Neural progenitor cell (in vitro differentiated cells): Measurements from ENCODE around the gene CEP295NL. TPM values are rescaled to one million over a fixed set of nuclear protein-coding genes. Genes with fewer than 3 reads are reported as not detected.

ENCODE experiments used
- DNase-seq: peaks from one replicate; pipeline ENCODE4 v3.0.0-alpha.2; 2016; ENCODE audit warnings: low spot score
- H2AFZ ChIP-seq: fragments of 200-600 bp; sonication (generic); replicated peaks from 2 replicates; pipeline ENCODE4 v1.6.1; 2016; ENCODE audit warnings: antibody characterized with exemption
- H3F3A ChIP-seq: fragments of 200-600 bp; sonication (generic); 2 replicates; pipeline ENCODE4 v1.6.1; 2016; ENCODE audit warnings: antibody characterized with exemption, low read depth
- H3K27ac ChIP-seq: fragments of 200-600 bp; sonication (generic); 2 replicates; pipeline ENCODE4 v1.5.1; 2016; ENCODE audit warnings: mild to moderate bottlenecking
- H3K27me3 ChIP-seq: fragments of 200-600 bp; sonication (generic); 2 replicates; pipeline ENCODE4 v1.6.1; 2016; ENCODE audit warnings: mild to moderate bottlenecking, moderate library complexity
- H3K36me3 ChIP-seq: fragments of 200-600 bp; sonication (generic); 2 replicates; pipeline ENCODE4 v1.5.1; 2016
- H3K4me1 ChIP-seq: fragments of 200-600 bp; sonication (generic); 2 replicates; pipeline ENCODE4 v1.6.1; 2016; ENCODE audit warnings: mixed run types
- H3K4me2 ChIP-seq: fragments of 200-600 bp; sonication (generic); 2 replicates; pipeline ENCODE4 v1.6.1; 2016
- H3K4me3 ChIP-seq: fragments of 200-600 bp; sonication (generic); 2 replicates; pipeline ENCODE4 v1.5.1; 2016
- H3K79me2 ChIP-seq: fragments of 200-600 bp; sonication (generic); 2 replicates; pipeline ENCODE4 v1.6.1; 2016; ENCODE audit warnings: low read depth
- H3K9ac ChIP-seq: fragments of 200-600 bp; sonication (generic); 2 replicates; pipeline ENCODE4 v1.6.1; 2016
- H3K9me3 ChIP-seq: fragments of 200-600 bp; sonication (generic); 2 replicates; pipeline ENCODE4 v1.5.1; 2016; ENCODE audit warnings: low read depth
- H4K20me1 ChIP-seq: fragments of 200-600 bp; sonication (generic); 2 replicates; pipeline ENCODE4 v1.6.1; 2016; ENCODE audit warnings: low read depth
- H3K27ac Mint-ChIP-seq: 3 replicates; pipeline ENCODE4 v1.8.0; 2021; ENCODE audit warnings: mixed read lengths
- H3K27me3 Mint-ChIP-seq: 2 replicates; pipeline ENCODE4 v1.8.0; 2022; ENCODE audit warnings: low read depth, mild to moderate bottlenecking, inconsistent platforms, moderate library complexity, mixed read lengths; ENCODE audit not compliant: insufficient read depth
- H3K36me3 Mint-ChIP-seq: 3 replicates; pipeline ENCODE4 v1.8.0; 2021; ENCODE audit warnings: mixed read lengths
- H3K4me1 Mint-ChIP-seq: 3 replicates; pipeline ENCODE4 v1.8.0; 2021; ENCODE audit warnings: mixed read lengths
- H3K4me3 Mint-ChIP-seq: 3 replicates; pipeline ENCODE4 v1.8.0; 2021; ENCODE audit warnings: mild to moderate bottlenecking, moderate library complexity, mixed read lengths
- H3K9me3 Mint-ChIP-seq: 3 replicates; pipeline ENCODE4 v1.8.0; 2020; ENCODE audit warnings: mixed read lengths
- CTCF ChIP-seq: fragments of 200-600 bp; sonication (generic); IDR thresholded peaks from 2 replicates; pipeline ENCODE4 v1.5.1; 2017; ENCODE audit warnings: antibody characterized with exemption, mild to moderate bottlenecking
- EZH2 ChIP-seq: fragments of 200-600 bp; sonication (generic); IDR thresholded peaks from 2 replicates; pipeline ENCODE4 v1.6.1; 2017; ENCODE audit warnings: antibody characterized with exemption, mild to moderate bottlenecking, moderate library complexity
- EZH2phosphoT487 ChIP-seq: fragments of 200-600 bp; sonication (generic); IDR thresholded peaks from 2 replicates; pipeline ENCODE4 v1.6.1; 2017; ENCODE audit warnings: antibody characterized with exemption
- total RNA-seq: library from RNA; depleted of rRNA; stranded (reverse); fragments of >200 nt; gene quantifications from 2 replicates; pipeline ENCODE4 v1.2.3, GENCODE V29; 2015; ENCODE audit warnings: low replicate concordance

Gene CEP295NL
- total RNA-seq, 1 donor from 2014 or later = 0.39 TPM

- Mint-ChIP-seq H3K27me3 (peaks cover 4% of the 10 kb centered on the region), H3K4me1 (peaks cover 42% of the 10 kb centered on the region), H3K36me3 (no peaks in the 10 kb centered on the region), H3K9me3 (no peaks in the 10 kb centered on the region), H3K27ac (no peak overlapping the region), H3K4me3 (peak overlapping the region; percentile 87)
- no peak for TF ChIP-seq CTCF
- TF ChIP-seq EZH2phosphoT487 = no peak
- no peak for TF ChIP-seq EZH2
- Histone ChIP-seq H3K4me3 (peak overlapping the region; percentile 91), H3K27me3 (no peaks in the 10 kb centered on the region), H3K27ac (no peak overlapping the region), H3K36me3 (no peaks in the 10 kb centered on the region), H3K4me2 (peak overlapping the region; percentile 100), H4K20me1 (peaks cover 56% of the 10 kb centered on the region), H3K4me1 (peaks cover 25% of the 10 kb centered on the region), H3F3A (peaks cover 4% of the 10 kb centered on the region), H3K9ac (no peak overlapping the region), H3K79me2 (peaks cover 60% of the 10 kb centered on the region), H3K9me3 (no peaks in the 10 kb centered on the region), H2AFZ (no peak overlapping the region)
- no peak for DNase-seq
These were observed 20.0 kb upstream of the CEP295NL start for GRCh38 chr17:78922816-78923498.

DNA sequence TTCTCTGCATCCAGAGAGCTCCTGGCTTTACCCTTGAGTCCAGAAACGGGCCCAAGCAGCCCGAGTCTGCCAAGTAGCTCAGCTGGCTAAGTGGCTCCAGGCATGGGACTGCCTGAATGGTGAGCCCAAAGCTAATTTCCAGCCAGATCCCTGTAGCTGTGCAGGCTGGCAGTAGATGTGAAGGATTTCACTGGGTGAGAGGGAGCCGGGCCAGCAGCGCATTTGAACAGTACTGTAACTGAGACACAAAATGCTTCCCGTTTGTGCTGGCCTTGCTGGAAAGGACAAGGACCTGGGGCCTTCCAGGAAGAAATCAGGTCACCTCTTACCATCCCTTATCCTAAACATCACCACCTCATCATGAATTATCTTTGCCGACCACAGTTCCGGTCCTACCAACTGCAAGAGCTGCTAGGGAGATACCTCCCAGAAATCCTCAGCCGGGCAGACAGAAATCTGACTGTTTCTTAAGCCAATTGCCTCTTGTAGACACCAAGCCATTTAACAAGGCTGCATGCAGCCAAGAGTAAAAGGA lies 18.5 kb upstream of the CEP295NL start:
- Histone ChIP-seq H3K27ac (no peak overlapping the region), H3K79me2 (peaks cover 66% of the 10 kb centered on the region), H3K4me3 (no peak overlapping the region), H3K9ac (no peak overlapping the region), H3K9me3 (no peaks in the 10 kb centered on the region), H3K27me3 (no peaks in the 10 kb centered on the region), H3K36me3 (no peaks in the 10 kb centered on the region), H4K20me1 (peaks cover 65% of the 10 kb centered on the region), H3K4me2 (no peak overlapping the region), H2AFZ (no peak overlapping the region), H3K4me1 (peaks cover 25% of the 10 kb centered on the region), H3F3A (peaks cover 4% of the 10 kb centered on the region)
- peaks cover 6% of the 10 kb centered on the region for H3K27me3 Mint-ChIP-seq
- no peaks in the 10 kb centered on the region for H3K9me3 Mint-ChIP-seq
- TF ChIP-seq EZH2 (no peak), EZH2phosphoT487 (no peak), CTCF (no peak)
- H3K4me1 Mint-ChIP-seq = peaks cover 47% of the 10 kb centered on the region
- peaks cover 3% of the 10 kb centered on the region for H3K36me3 Mint-ChIP-seq
- H3K27ac Mint-ChIP-seq = peak overlapping the region; percentile 63
- DNase-seq = no peak
- peak overlapping the region; percentile 70 for H3K4me3 Mint-ChIP-seq

DNA sequence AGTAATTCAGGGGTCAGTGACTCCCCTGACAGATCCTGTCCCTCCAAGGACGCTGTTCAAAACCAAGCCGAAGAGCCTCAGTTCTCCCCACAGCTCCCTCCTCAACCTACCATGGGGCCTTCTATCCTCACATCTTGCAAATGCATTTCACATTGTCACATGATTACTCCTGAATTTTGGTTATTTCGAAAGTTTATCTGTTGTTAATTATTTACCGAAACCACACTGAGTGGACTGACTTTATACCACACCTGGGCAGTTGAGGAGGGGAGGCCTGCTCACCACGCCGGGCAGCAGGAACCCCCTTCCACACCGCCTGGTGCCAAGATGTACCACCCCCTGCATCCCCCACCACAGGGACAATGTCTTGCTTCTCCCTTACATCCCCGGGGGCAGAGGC lies 17.5 kb upstream of the CEP295NL start:
- Histone ChIP-seq H3K4me2 (no peak overlapping the region), H3K9ac (no peak overlapping the region), H3K36me3 (no peaks in the 10 kb centered on the region), H2AFZ (no peak overlapping the region), H3F3A (no peaks in the 10 kb centered on the region), H3K27ac (no peak overlapping the region), H3K27me3 (no peaks in the 10 kb centered on the region), H3K9me3 (no peaks in the 10 kb centered on the region), H3K79me2 (peaks cover 66% of the 10 kb centered on the region), H4K20me1 (peaks cover 74% of the 10 kb centered on the region), H3K4me1 (peaks cover 21% of the 10 kb centered on the region), H3K4me3 (no peak overlapping the region)
- H3K27me3 Mint-ChIP-seq = peaks cover 6% of the 10 kb centered on the region
- H3K4me1 Mint-ChIP-seq = peaks cover 44% of the 10 kb centered on the region
- peak overlapping the region; percentile 49 for H3K4me3 Mint-ChIP-seq
- peak overlapping the region; percentile 4 for H3K27ac Mint-ChIP-seq
- TF ChIP-seq EZH2 (no peak), CTCF (no peak), EZH2phosphoT487 (no peak)
- no peaks in the 10 kb centered on the region for H3K9me3 Mint-ChIP-seq
- DNase-seq = no peak
- H3K36me3 Mint-ChIP-seq = peaks cover 5% of the 10 kb centered on the region
